VCaP (cell line): ENCODE results near the gene KCNMB1.
A peak's percentile ranks its signal among the peaks of the same experiment; 100 is the strongest.

Experiments
- H3K27ac ChIP-seq: fragments of 450-650 bp; 2 replicates; pipeline ENCODE4 v1.5.1; 2017
- CTCF ChIP-seq: fragments of 450-650 bp; conservative IDR thresholded peaks from 2 replicates; pipeline ENCODE4 v1.5.1; 2017; ENCODE audit warnings: mild to moderate bottlenecking, moderate library complexity

Gene KCNMB1

GRCh38 chr5:170388818-170389549 lies at the start of gene KCNMB1:
Gene KCNMB1 (minus strand): TSS chr5:170389367. CDS start chr5:170385447, 3,920 bp downstream.
- TF ChIP-seq CTCF: no peak
- H3K27ac ChIP-seq: peak within 1 kb of the TSS; percentile 27; the same call in 1 of the 2 replicates

GRCh38 chr5:170438581-170438980 lies 49.4 kb upstream of the KCNMB1 start:
- H3K27ac ChIP-seq: no peak overlapping the region
- no peak for TF ChIP-seq CTCF

GRCh38 chr5:170437621-170438375 lies 48.6 kb upstream of the KCNMB1 start:
- H3K27ac ChIP-seq: no peak overlapping the region
- TF ChIP-seq CTCF: no peak

GRCh38 chr5:170436335-170436734 lies 47.2 kb upstream of the KCNMB1 start:
- no peak overlapping the region for H3K27ac ChIP-seq
- TF ChIP-seq CTCF: no peak

GRCh38 chr5:170434966-170435605 lies 45.9 kb upstream of the KCNMB1 start:
- TF ChIP-seq CTCF: peak; percentile 95
- H3K27ac ChIP-seq: no peak overlapping the region

GRCh38 chr5:170432669-170433068 lies 43.5 kb upstream of the KCNMB1 start:
- TF ChIP-seq CTCF: no peak

GRCh38 chr5:170431571-170431970 lies 42.4 kb upstream of the KCNMB1 start:
- no peak overlapping the region for H3K27ac ChIP-seq
- TF ChIP-seq CTCF: no peak

More at GRCh38 chr5:170432669-170433068, 43.5 kb upstream of the KCNMB1 start:
- H3K27ac ChIP-seq: no peak overlapping the region
